Nephron progenitor cell (in vitro differentiated cells): ENCODE measurements around the gene S100A5.
"Not testable (repeated sequence)": the region's sequence is repeated elsewhere in the genome, so short reads cannot be mapped to it uniquely, and the experiment has no call there.

Experiments used
- DNase-seq: peaks from one replicate; pipeline ENCODE4 v3.0.0; 2021
- H3K27ac Mint-ChIP-seq: 2 replicates; pipeline ENCODE4 v1.8.0; 2021; ENCODE audit warnings: mild to moderate bottlenecking, moderate library complexity, mixed read lengths
- H3K27me3 Mint-ChIP-seq: 2 replicates; pipeline ENCODE4 v1.8.0; 2021; ENCODE audit warnings: mild to moderate bottlenecking, low read depth, mixed read lengths; ENCODE audit not compliant: poor library complexity
- H3K36me3 Mint-ChIP-seq: 2 replicates; pipeline ENCODE4 v1.8.0; 2021; ENCODE audit warnings: low read depth, mixed read lengths
- H3K4me1 Mint-ChIP-seq: 2 replicates; pipeline ENCODE4 v1.8.0; 2021; ENCODE audit warnings: mixed read lengths
- H3K4me3 Mint-ChIP-seq: 2 replicates; pipeline ENCODE4 v1.8.0; 2021; ENCODE audit warnings: mild to moderate bottlenecking, moderate library complexity, mixed read lengths
- H3K9me3 Mint-ChIP-seq: 2 replicates; pipeline ENCODE4 v1.8.0; 2021; ENCODE audit warnings: mild to moderate bottlenecking, moderate library complexity, mixed read lengths
- TF ChIP-seq, protein P1 (sequence below): fragments of 200-600 bp; sonication (generic); IDR thresholded peaks from 2 replicates; pipeline ENCODE4 v1.5.0; 2021; ENCODE audit warnings: antibody characterized with exemption

The S100A5 gene

DNA sequence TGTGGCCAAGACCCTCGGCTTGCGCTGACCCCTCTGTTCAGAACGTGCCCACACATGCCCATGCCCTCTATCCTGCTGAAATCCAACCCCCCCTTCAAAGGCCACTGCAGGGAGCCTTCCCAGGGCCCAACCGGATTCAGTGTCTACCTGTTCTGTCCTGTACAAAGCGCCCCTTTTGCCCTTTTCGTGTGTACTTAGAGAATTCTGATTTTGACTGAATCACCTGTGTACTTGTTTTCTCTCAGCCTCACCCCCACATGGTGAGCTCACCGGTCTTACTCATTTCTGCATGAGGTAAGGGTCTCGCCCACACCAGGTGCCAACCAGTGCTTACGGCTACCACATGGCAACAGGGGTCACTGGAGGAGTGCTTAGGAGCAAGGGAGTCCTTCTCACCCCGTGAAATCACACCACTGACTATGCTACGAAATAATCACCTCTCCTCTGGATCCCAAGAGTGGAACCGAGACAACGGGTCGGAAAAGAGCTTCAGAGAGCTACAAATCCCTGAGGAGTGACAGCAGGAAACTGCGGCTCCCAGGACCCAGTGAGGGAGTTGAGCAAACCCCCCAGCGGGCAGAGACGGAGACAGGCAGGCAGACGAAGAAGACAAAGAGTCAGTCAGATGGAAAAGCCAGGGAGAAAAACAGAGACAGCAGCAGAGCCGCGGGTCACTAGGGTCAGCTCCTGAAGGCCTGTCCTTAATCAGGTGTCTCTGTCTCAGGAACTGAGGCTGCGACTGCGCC, 27.1 kb upstream of the S100A5 start:
- TF ChIP-seq, protein P1, sequence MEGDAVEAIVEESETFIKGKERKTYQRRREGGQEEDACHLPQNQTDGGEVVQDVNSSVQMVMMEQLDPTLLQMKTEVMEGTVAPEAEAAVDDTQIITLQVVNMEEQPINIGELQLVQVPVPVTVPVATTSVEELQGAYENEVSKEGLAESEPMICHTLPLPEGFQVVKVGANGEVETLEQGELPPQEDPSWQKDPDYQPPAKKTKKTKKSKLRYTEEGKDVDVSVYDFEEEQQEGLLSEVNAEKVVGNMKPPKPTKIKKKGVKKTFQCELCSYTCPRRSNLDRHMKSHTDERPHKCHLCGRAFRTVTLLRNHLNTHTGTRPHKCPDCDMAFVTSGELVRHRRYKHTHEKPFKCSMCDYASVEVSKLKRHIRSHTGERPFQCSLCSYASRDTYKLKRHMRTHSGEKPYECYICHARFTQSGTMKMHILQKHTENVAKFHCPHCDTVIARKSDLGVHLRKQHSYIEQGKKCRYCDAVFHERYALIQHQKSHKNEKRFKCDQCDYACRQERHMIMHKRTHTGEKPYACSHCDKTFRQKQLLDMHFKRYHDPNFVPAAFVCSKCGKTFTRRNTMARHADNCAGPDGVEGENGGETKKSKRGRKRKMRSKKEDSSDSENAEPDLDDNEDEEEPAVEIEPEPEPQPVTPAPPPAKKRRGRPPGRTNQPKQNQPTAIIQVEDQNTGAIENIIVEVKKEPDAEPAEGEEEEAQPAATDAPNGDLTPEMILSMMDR: no peak
- Mint-ChIP-seq H3K36me3 (no peaks in the 10 kb centered on the region), H3K27me3 (peaks cover 10% of the 10 kb centered on the region), H3K4me1 (peaks cover 72% of the 10 kb centered on the region), H3K27ac (peak overlapping the region; percentile 97), H3K4me3 (peak overlapping the region; percentile 46), H3K9me3 (no peaks in the 10 kb centered on the region)
- no peak for DNase-seq

DNA sequence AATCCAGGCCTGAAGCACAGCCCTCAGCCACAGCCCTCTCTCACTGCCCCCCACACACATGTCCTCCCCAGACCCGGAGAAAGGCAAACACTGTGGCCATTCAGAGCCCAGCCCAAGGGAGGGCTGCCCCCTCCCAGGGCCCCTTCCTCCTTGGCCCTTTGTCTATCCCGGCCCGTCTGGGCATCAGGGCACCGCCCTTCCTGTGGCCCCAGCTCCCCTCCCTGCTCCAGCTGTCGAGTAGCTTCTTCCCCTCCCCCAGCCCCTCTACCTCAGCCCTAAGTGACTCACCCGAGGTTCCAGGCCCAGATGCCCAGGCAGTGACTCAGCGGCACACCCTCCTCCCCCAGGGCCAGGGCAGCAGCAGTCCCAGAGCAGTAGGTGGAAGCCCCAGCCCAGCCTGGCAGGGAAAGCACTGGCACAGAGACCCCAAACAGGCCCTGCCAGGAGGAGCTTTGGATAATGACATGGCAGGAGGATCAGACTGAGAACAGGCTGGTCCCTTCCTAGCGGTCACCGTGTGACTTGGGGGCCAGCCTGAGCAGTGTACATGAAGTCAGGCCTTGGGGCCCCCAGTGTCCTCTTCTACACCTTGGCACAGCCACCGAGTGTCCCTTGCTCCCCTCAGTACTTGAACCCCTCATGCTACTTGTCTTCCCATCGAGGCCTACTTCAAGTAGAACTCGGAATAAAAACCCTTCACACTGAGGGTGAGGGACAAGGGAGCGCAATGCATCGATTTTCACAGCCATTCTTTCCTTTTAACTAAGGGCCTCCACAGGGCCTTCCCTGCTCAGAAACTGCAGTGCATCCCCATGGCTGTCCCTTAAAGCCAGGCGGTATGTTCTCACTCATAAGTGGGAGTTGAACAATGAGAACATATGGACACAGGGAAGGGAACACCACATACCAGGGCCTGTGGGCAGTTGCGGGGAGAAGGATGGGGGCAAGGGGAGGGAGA, 26.0 kb upstream of the S100A5 start:
- Mint-ChIP-seq H3K4me1 (peaks cover 68% of the 10 kb centered on the region), H3K9me3 (no peaks in the 10 kb centered on the region), H3K27me3 (peaks cover 4% of the 10 kb centered on the region), H3K4me3 (no peak overlapping the region), H3K36me3 (no peaks in the 10 kb centered on the region), H3K27ac (peak overlapping the region; percentile 90)
- DNase-seq: no peak
- TF ChIP-seq, protein P1: no peak

DNA sequence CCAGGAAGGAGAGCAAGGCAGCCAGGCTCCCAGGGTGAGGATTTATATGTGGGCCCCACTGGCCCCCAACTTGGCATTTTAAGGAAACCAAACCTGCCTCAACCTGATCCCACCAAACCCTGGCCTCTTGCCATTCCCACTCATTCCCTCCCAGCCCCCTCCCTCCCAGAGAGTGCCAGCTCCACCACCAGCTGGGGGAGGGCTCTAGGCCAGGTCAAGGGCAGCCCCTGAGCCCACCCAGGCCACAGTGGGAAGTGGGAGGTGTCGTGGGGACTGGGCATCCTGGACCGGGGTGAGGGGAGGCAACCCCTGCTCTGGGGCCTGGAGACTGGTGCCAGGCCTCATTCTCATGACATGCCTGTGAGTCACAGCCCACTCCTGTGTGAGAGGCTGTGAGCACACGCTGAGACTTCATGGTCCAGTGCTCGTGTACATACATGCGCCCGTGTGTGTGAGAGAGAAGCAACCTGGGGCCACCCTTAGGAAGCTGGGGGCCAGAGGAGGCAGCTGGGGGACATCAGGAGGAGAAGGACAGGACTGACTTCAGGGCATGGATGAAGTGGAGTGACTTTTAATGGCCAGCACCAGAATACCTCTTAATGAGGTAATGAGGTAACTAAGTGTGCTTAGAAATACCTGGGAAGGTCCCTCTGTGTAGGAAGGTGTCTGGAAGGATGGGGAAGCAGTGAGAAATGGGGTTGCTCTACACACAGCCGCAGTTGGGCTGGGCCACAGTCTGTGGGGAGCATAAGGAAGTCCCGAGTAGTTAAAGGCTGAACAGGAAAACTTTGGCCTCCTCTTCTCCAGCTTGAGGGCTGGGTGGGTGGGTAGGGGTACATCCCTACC, 25.0 kb upstream of the S100A5 start, which contains the start of gene S100A2:
Gene S100A2 (minus strand): TSS at position 316 of the 846 bp plus-strand sequence. CDS start 1,967 bp downstream, outside the sequence.
- TF ChIP-seq, protein P1: no peak
- no peaks in the 10 kb centered on the region for H3K9me3 Mint-ChIP-seq
- peak within 1 kb of the TSS; percentile 98 for H3K27ac Mint-ChIP-seq
- peak within 1 kb of the TSS; percentile 53 for H3K4me3 Mint-ChIP-seq
- H3K4me1 Mint-ChIP-seq: peaks cover 65% of the 10 kb centered on the region
- peaks cover 7% of the 10 kb centered on the region for H3K27me3 Mint-ChIP-seq
- DNase-seq: no peak
- H3K36me3 Mint-ChIP-seq: no peaks in the 10 kb centered on the region

DNA sequence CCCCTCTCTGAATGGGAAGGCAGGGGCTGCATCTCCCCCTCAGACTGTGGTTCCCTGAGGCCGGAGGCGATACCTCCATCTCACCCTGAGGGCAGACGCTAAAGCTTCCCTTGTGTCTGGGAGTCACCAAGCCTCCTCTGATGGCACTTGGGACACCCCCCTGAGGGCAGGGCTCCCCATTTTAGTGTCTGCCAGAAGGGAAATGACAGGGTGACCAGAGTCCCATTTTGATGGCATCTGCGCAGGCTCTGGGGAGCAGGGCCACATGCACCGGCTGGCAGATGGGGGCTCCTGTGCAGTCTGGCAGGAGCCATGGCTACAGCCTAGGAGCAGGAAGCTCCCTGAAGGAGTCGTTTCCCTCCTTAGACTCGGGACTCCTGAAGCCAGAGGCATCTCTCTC, 23.3 kb upstream of the S100A5 start:
- no peak for DNase-seq
- no peak overlapping the region for H3K4me3 Mint-ChIP-seq
- TF ChIP-seq, protein P1: no peak
- no peaks in the 10 kb centered on the region for H3K9me3 Mint-ChIP-seq
- no peaks in the 10 kb centered on the region for H3K36me3 Mint-ChIP-seq
- H3K27ac Mint-ChIP-seq: peak overlapping the region; percentile 77
- H3K4me1 Mint-ChIP-seq: peaks cover 55% of the 10 kb centered on the region
- H3K27me3 Mint-ChIP-seq: peaks cover 7% of the 10 kb centered on the region

DNA sequence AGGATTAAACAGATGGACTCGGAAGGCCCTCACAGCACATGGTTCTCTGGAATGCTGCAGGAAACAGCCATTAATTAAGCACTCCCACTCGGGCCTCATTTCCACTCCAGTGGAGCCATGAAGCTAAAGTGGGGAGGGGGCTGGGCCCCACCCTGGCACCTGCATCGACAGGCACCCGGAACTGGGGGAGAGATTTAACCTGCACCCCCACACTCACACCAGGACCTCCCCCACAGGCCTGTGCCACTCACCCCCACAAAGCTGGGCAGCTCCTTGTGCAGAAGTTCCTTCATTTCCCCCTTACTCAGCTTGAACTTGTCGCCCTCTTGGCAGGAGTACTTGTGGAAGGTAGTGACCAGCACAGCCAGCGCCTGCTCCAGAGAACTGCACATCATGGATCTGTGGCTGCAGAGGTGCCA, 22.8 kb upstream of the S100A5 start:
- Mint-ChIP-seq H3K4me3 (no peak overlapping the region), H3K4me1 (peaks cover 50% of the 10 kb centered on the region), H3K27ac (peak overlapping the region; percentile 77), H3K9me3 (no peaks in the 10 kb centered on the region), H3K27me3 (peaks cover 7% of the 10 kb centered on the region), H3K36me3 (no peaks in the 10 kb centered on the region)
- DNase-seq: no peak
- TF ChIP-seq, protein P1: no peak

DNA sequence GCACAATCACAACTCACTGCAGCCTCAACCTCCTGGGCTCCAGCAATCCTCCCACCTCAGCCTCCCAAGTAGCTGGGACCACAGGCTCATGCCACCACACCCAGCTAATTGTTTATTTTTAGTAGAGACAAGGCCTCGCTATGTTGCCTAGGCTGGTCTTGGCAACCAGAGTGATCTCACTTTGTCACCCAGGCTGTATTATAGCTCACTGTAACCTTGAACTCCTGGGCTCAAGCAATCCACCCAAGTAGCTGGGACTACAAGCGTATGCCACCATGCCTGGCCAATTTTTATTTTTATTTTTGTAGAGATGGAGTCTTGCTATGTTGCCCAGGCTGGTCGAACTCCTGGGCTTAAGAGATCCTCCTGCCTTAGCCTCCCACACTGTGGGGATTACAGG, 21.3 kb upstream of the S100A5 start:
- DNase-seq, H3K27me3 Mint-ChIP-seq, H3K9me3 Mint-ChIP-seq, H3K4me3 Mint-ChIP-seq, H3K27ac Mint-ChIP-seq, H3K36me3 Mint-ChIP-seq: not testable (repeated sequence)
- H3K4me1 Mint-ChIP-seq: peaks cover 36% of the 10 kb centered on the region
